ENCODE data around the gene PLXDC2.

Gene PLXDC2

DNA sequence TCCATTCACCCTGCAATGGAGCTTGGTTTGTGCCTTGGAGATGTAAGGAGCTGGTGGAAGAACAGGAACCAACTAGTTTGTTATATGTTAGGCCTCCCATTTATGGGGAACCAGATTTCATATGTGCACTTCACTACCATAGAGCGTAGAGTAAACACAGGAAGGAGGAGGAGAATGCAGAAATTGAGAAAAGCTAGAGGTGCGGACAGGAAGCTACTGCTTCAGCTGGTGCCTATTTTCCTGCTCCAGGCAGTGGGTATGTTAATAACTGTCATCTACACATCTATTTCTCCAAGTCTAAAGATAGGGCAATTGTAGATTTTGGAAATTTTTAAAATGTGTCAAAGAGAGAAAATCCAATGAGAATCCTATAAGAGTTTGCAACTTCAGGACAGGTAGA lies 482.2 kb downstream of the PLXDC2 start:
- no peak for DNase-seq

DNA sequence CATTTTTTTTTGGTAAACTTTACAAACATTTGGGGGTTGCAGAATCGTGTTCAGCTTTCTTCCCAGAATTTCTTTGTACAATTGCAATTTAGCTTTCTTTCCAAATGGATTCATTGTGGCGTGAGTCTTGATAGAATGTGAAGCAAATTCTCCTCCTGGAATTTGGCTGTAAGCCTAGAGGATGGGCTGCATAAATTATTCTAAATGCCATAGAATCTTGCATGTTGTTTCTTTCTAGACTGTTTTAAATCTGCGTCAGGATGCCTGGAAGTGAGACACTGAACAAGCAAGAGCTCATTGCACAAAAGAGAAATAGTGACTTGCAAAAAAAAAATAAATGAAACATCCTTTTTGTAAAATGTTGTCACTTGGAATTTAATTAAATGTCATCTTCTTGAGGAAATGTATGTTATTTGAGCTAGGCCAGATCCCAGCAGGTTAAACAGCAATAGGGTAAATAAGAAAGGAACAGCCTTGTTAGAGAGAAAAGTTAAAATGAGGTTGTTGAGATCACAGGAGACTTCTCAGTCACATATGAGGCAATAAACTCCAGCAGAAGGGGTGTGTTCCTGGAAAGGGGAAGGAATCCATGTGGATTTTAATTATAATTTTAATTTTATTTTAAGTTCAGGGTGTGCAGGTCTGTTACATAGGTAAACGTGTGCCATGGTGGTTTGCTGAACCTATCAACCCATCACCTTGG lies 483.0 kb downstream of the PLXDC2 start:
- DNase-seq: no peak

DNA sequence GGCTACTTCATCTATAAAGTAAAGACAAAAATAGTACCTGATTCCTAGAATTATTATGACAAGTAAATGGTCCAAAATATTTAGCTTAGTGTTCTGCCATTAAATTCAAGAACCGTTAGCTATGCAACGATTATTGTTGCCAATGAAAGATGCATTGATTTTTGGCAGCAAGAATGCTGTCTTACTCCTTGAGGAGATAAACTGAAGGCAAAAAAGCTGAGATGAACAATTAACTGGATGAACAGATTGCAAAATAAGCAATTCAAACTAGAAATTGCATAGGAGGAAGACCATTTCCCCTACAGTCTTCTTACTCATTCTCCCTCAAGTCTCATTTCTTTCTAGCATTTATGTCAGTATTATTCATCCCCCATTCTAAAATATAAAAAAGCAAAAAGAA lies 484.5 kb downstream of the PLXDC2 start:
- DNase-seq: no peak

DNA sequence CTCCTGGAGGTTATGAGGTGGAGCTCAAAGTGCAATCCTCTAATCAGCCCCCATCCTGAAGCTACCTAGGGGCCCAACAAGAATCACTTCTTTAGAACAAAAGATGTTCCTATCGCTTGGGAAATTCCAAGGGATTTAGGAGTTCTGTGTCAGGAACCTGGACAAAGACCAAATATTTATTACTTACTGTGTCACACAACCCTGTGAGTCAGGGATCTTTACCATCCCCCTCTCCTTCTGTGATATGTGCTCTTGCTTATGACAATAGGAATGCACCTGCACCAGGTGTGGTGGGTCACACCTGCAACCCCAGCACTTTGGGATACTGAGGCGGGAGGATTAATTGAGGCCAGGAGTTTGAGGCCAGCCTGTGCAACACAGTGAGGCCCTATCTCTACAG lies 485.8 kb downstream of the PLXDC2 start:
- DNase-seq: no peak

DNA sequence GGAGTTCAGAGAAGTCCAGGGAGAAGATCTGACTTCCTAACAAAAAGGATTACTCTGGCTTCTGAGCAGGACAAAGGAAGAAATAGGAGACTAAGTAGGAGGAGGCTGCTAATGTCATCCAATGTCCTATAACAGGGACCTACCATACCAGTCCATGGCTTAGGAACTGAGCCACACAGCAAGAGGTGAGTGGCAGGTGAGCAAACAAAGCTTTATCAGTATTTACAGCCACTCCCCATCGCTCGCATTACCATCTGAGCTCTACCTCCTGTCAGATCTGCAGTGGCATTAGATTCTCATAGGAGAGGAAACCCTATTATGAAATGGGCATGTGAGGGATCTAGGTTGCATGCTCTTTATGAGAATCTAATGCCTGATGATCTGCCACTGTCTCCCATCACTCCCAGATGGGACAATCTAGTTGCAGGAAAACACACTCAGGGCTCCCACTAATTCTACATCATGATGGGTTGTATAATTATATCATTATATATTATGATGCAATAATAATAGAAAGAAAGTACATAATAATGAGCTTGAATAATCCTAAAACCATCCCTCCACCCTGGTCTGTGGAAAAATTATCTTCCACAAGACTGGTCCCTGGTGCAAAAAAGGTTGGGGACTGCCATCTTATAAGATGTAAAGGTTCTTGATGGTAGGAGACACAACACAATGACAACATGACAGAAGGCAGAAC lies 487.4 kb downstream of the PLXDC2 start:
- DNase-seq: no peak

DNA sequence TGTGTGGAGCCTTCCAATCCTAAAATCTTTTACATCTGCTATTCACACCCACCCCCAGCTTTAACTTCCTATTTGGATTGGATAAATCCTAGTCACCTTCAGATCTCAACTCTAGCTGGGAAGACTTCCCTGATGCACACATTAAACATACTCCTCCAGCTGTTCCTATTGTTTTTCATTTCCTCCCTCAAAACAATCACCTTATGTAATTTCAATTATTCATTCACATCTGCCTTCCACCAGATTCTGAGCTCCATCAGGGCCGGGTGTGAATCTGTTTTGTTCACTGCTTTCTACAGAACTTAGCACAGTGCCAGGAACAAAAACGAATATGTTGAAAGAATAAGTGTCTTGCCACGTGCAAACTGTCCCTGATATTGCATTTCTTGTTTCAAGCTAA lies 497.4 kb downstream of the PLXDC2 start:
- no peak for DNase-seq

DNA sequence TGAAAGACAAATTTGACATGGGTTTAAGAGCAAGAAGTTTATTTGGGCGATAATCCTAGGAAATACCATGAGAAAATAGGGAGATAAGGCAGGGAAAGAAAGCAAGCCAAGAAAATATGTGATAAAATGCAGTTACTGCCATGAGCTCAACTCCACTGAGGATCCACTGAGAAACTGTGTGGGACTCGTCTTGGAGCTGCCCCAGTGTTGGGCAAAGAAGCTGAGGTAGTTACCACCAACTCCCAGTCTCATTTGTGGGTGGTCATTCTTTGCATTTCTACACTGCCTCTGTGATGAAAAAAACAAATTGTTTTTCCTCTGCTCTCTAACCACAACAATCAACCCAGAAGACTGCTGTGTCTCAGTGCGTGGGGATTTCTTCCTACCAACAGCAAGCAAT lies 498.2 kb downstream of the PLXDC2 start:
- no peak for DNase-seq

DNA sequence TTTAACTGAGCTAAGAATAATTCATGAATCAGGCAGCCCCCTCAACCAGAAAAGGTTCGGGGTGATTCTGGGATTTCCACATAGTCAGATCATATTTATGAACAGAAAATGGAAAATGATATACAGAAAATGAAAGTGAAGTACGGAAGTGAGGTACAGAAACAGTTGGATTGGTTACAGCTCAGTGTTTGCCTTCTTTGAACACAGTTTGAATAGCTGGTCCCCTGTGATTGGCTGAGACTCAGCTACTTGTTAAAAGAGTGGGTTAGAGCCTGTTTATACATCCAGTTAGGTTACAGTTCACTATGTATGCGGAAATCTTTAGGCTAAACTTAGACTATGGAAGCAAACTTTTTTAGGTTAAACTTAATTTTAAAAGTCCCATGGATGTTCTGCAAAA lies 511.7 kb downstream of the PLXDC2 start:
- no peak for DNase-seq

DNA sequence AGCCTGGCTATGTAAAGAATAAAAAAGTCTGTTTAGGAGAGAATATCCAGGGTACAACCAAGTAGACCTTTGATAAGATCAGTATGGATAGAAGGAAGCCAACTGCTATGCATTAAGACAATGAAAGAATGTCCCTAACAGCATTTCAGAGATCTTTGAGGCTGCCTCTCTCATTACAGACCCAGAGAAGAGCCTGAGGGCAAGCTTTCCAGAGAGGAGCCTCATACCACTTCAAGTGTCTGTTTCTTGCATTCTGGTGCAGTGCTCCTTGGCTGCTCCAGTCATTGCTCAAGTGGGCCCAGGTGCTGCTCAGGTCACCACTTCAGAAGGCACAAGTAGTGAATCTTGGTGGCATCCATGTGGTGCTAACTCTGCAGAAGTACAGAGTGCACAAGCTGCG lies 514.0 kb downstream of the PLXDC2 start:
- no peak for DNase-seq

DNA sequence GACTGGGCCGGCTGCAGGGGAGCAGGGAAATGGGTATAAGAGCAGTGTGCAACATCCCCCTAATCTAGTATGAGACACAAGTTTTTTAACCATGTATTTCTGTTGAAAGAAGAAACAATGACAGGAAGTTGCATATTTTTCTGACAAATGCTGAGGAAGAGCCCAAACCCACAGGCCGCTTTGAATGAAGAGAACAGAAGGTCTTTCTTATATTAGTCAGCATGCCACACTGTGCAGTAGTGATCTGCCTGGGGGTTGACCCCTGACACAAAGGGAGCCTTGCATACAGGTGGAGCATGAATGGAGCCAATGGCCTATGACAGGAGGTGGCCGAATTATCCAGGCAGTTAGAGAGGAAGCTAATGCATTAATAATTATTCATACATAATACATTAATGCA lies 518.3 kb downstream of the PLXDC2 start:
- DNase-seq: no peak

Data from CD4-positive, alpha-beta T cell treated with Interleukin-4 for 1 hour (primary cell).